CD4-positive, alpha-beta T cell treated with Interleukin-10 for 1 hour (primary cell): ENCODE results near the gene KCNK1.

ENCODE experiments used
- DNase-seq: peaks from one replicate; pipeline ENCODE4 v3.0.0-alpha.2; 2020

KCNK1 gene

GRCh38 chr1:233640179-233640578 lies 26.3 kb downstream of the KCNK1 start:
- no peak for DNase-seq

- DNase-seq = no peak
Observed at GRCh38 chr1:233641029-233641428, 27.1 kb downstream of the KCNK1 start.

GRCh38 chr1:233647073-233647472 lies 33.2 kb downstream of the KCNK1 start:
- DNase-seq = no peak

GRCh38 chr1:233647636-233648035 lies 33.7 kb downstream of the KCNK1 start:
- DNase-seq = no peak

GRCh38 chr1:233651061-233651460 lies 37.2 kb downstream of the KCNK1 start:
- DNase-seq = no peak

GRCh38 chr1:233651563-233652233 lies 37.8 kb downstream of the KCNK1 start:
- DNase-seq = no peak

- DNase-seq = no peak
Observed at GRCh38 chr1:233652526-233652925, 38.6 kb downstream of the KCNK1 start.

GRCh38 chr1:233654658-233655280 lies 40.9 kb downstream of the KCNK1 start:
- no peak for DNase-seq

GRCh38 chr1:233655301-233655740 lies 41.4 kb downstream of the KCNK1 start:
- no peak for DNase-seq

GRCh38 chr1:233656032-233656635 lies 42.2 kb downstream of the KCNK1 start:
- DNase-seq = no peak

GRCh38 chr1:233656687-233657086 lies 42.8 kb downstream of the KCNK1 start:
- no peak for DNase-seq

- DNase-seq = no peak
Observed at GRCh38 chr1:233657466-233657865, 43.6 kb downstream of the KCNK1 start.

- no peak for DNase-seq
Observed at GRCh38 chr1:233659495-233659894, 45.6 kb downstream of the KCNK1 start.

- DNase-seq = no peak
Observed at GRCh38 chr1:233661376-233662159, 47.7 kb downstream of the KCNK1 start.

- DNase-seq = no peak
Observed at GRCh38 chr1:233662575-233663304, 48.8 kb downstream of the KCNK1 start.

- DNase-seq = no peak
Observed at GRCh38 chr1:233664253-233664652, 50.3 kb downstream of the KCNK1 start.

GRCh38 chr1:233664804-233665574 lies 51.1 kb downstream of the KCNK1 start:
- no peak for DNase-seq

GRCh38 chr1:233665575-233666270 lies 51.8 kb downstream of the KCNK1 start:
- no peak for DNase-seq

GRCh38 chr1:233667741-233668140 lies 53.8 kb downstream of the KCNK1 start:
- DNase-seq = no peak

GRCh38 chr1:233668146-233668724 lies 54.3 kb downstream of the KCNK1 start:
- no peak for DNase-seq

GRCh38 chr1:233668725-233669294 lies 54.9 kb downstream of the KCNK1 start:
- no peak for DNase-seq
